ENCODE results near the gene GPC5.
"Not testable (repeated sequence)": the region's sequence is repeated elsewhere in the genome, so short reads cannot be mapped to it uniquely, and the experiment has no call there.

Gene GPC5

GRCh38 chr13:92482790-92483189 lies 1084.4 kb downstream of the GPC5 start:
- not testable (repeated sequence) for ATAC-seq (replicated peaks); H3K27ac Mint-ChIP-seq

GRCh38 chr13:92483894-92484293 lies 1085.5 kb downstream of the GPC5 start:
- Mint-ChIP-seq H3K27ac (no peak overlapping the region), H3K9me3 (peaks cover 5 to 10% of the 10 kb centered on the region in 2 donors), H3K36me3 (no peaks in the 10 kb centered on the region), H3K4me3 (no peak overlapping the region), H3K4me1 (no peaks in the 10 kb centered on the region), H3K27me3 (no peaks in the 10 kb centered on the region)
- DNase-seq (no peak), ATAC-seq (replicated peaks) (no peak)

More at GRCh38 chr13:92482790-92483189, 1084.4 kb downstream of the GPC5 start:
- H3K36me3 Mint-ChIP-seq, H3K9me3 Mint-ChIP-seq, H3K4me3 Mint-ChIP-seq, DNase-seq, H3K27me3 Mint-ChIP-seq, H3K4me1 Mint-ChIP-seq: not testable (repeated sequence)

GRCh38 chr13:92487238-92487637 lies 1088.8 kb downstream of the GPC5 start:
- Mint-ChIP-seq H3K4me1 (no peaks in the 10 kb centered on the region), H3K9me3 (peaks cover 8% of the 10 kb centered on the region in 2 donors), H3K36me3 (no peaks in the 10 kb centered on the region), H3K4me3 (no peak overlapping the region), H3K27ac (no peak overlapping the region), H3K27me3 (no peaks in the 10 kb centered on the region)
- DNase-seq (no peak), ATAC-seq (replicated peaks) (no peak)

- peaks cover 3 to 5% of the 10 kb centered on the region in 2 donors for H3K9me3 Mint-ChIP-seq
- no peak for DNase-seq
- H3K27me3 Mint-ChIP-seq = no peaks in the 10 kb centered on the region
- no peak for ATAC-seq (replicated peaks)
- H3K4me1 Mint-ChIP-seq = no peaks in the 10 kb centered on the region
- H3K27ac Mint-ChIP-seq = no peak overlapping the region
- no peaks in the 10 kb centered on the region for H3K36me3 Mint-ChIP-seq
- H3K4me3 Mint-ChIP-seq = no peak overlapping the region
These were observed 1089.9 kb downstream of the GPC5 start for GRCh38 chr13:92488249-92488852.

GRCh38 chr13:92491839-92492238 lies 1093.4 kb downstream of the GPC5 start:
- Mint-ChIP-seq H3K9me3 (peaks cover 3 to 5% of the 10 kb centered on the region in 2 donors), H3K36me3 (no peaks in the 10 kb centered on the region), H3K4me1 (no peaks in the 10 kb centered on the region), H3K27me3 (no peaks in the 10 kb centered on the region), H3K4me3 (no peak overlapping the region), H3K27ac (no peak overlapping the region)
- no peak for ATAC-seq (replicated peaks)
- DNase-seq = no peak

- Mint-ChIP-seq H3K36me3 (no peaks in the 10 kb centered on the region), H3K4me3 (no peak overlapping the region), H3K9me3 (peaks cover 0 to 5% of the 10 kb centered on the region in 2 donors), H3K27ac (no peak overlapping the region), H3K4me1 (no peaks in the 10 kb centered on the region), H3K27me3 (no peaks in the 10 kb centered on the region)
- no peak for DNase-seq
- no peak for ATAC-seq (replicated peaks)
These were observed 1096.5 kb downstream of the GPC5 start for GRCh38 chr13:92494915-92495314.

GRCh38 chr13:92500192-92500591 lies 1101.8 kb downstream of the GPC5 start:
- no peak for ATAC-seq (replicated peaks)
- Mint-ChIP-seq H3K4me1 (no peaks in the 10 kb centered on the region), H3K27ac (no peak overlapping the region), H3K9me3 (peaks cover 4 to 9% of the 10 kb centered on the region in 2 donors), H3K4me3 (no peak overlapping the region), H3K36me3 (no peaks in the 10 kb centered on the region), H3K27me3 (no peaks in the 10 kb centered on the region)
- DNase-seq = no peak

- DNase-seq (no peak), ATAC-seq (replicated peaks) (no peak)
- H3K27me3 Mint-ChIP-seq = no peaks in the 10 kb centered on the region
- H3K27ac Mint-ChIP-seq = no peak overlapping the region
- H3K9me3 Mint-ChIP-seq = peaks cover 2 to 5% of the 10 kb centered on the region in 2 donors
- no peak overlapping the region for H3K4me3 Mint-ChIP-seq
- no peaks in the 10 kb centered on the region for H3K36me3 Mint-ChIP-seq
- no peaks in the 10 kb centered on the region for H3K4me1 Mint-ChIP-seq
These were observed 1112.0 kb downstream of the GPC5 start for GRCh38 chr13:92510416-92510815.

GRCh38 chr13:92512852-92513251 lies 1114.4 kb downstream of the GPC5 start:
- DNase-seq (no peak), ATAC-seq (replicated peaks) (no peak)
- Mint-ChIP-seq H3K9me3 (peaks cover 2 to 5% of the 10 kb centered on the region in 2 donors), H3K27me3 (no peaks in the 10 kb centered on the region), H3K4me3 (no peak overlapping the region), H3K36me3 (no peaks in the 10 kb centered on the region), H3K27ac (no peak overlapping the region), H3K4me1 (no peaks in the 10 kb centered on the region)

- H3K4me1 Mint-ChIP-seq = no peaks in the 10 kb centered on the region
- DNase-seq (no peak), ATAC-seq (replicated peaks) (no peak)
- H3K27me3 Mint-ChIP-seq = no peaks in the 10 kb centered on the region
- H3K27ac Mint-ChIP-seq = no peak overlapping the region
- H3K4me3 Mint-ChIP-seq = no peak overlapping the region
- no peaks in the 10 kb centered on the region for H3K36me3 Mint-ChIP-seq
- peaks cover 5 to 9% of the 10 kb centered on the region in 2 donors for H3K9me3 Mint-ChIP-seq
These were observed 1115.3 kb downstream of the GPC5 start for GRCh38 chr13:92513672-92514071.

- H3K36me3 Mint-ChIP-seq = no peaks in the 10 kb centered on the region
- no peak for ATAC-seq (replicated peaks)
- no peak overlapping the region for H3K27ac Mint-ChIP-seq
- no peak for DNase-seq
- no peak overlapping the region for H3K4me3 Mint-ChIP-seq
- peaks cover 6 to 14% of the 10 kb centered on the region in 2 donors for H3K9me3 Mint-ChIP-seq
- no peaks in the 10 kb centered on the region for H3K4me1 Mint-ChIP-seq
- no peaks in the 10 kb centered on the region for H3K27me3 Mint-ChIP-seq
These were observed 1116.2 kb downstream of the GPC5 start for GRCh38 chr13:92514420-92515125.

GRCh38 chr13:92516878-92517277 lies 1118.5 kb downstream of the GPC5 start:
- peaks cover 3 to 10% of the 10 kb centered on the region in 2 donors for H3K9me3 Mint-ChIP-seq

GRCh38 chr13:92518622-92519021 lies 1120.2 kb downstream of the GPC5 start:
- DNase-seq; H3K36me3 Mint-ChIP-seq; ATAC-seq (replicated peaks); H3K9me3 Mint-ChIP-seq; H3K27ac Mint-ChIP-seq; H3K4me3 Mint-ChIP-seq; H3K27me3 Mint-ChIP-seq; H3K4me1 Mint-ChIP-seq: not testable (repeated sequence)

More at GRCh38 chr13:92516878-92517277, 1118.5 kb downstream of the GPC5 start:
- ATAC-seq (replicated peaks); H3K27me3 Mint-ChIP-seq; H3K4me1 Mint-ChIP-seq; H3K4me3 Mint-ChIP-seq; H3K27ac Mint-ChIP-seq; H3K36me3 Mint-ChIP-seq; DNase-seq: not testable (repeated sequence)

GRCh38 chr13:92530364-92530763 lies 1131.9 kb downstream of the GPC5 start:
- H3K4me1 Mint-ChIP-seq = no peaks in the 10 kb centered on the region
- peaks cover 0 to 3% of the 10 kb centered on the region in 2 donors for H3K9me3 Mint-ChIP-seq
- no peaks in the 10 kb centered on the region for H3K27me3 Mint-ChIP-seq
- no peak overlapping the region for H3K27ac Mint-ChIP-seq
- DNase-seq = no peak
- no peak overlapping the region for H3K4me3 Mint-ChIP-seq
- ATAC-seq (replicated peaks) = no peak
- H3K36me3 Mint-ChIP-seq = no peaks in the 10 kb centered on the region
